ENCODE results near the gene FGF2. TPM values are rescaled to one million over a fixed set of nuclear protein-coding genes. Genes with fewer than 3 reads are reported as not detected.
"Not testable (repeated sequence)": the region's sequence is repeated elsewhere in the genome, so short reads cannot be mapped to it uniquely, and the experiment has no call there.

Gene FGF2
- total RNA-seq, 2 experiments from 2014 or later, result 0.79 to 1.2 TPM

DNA sequence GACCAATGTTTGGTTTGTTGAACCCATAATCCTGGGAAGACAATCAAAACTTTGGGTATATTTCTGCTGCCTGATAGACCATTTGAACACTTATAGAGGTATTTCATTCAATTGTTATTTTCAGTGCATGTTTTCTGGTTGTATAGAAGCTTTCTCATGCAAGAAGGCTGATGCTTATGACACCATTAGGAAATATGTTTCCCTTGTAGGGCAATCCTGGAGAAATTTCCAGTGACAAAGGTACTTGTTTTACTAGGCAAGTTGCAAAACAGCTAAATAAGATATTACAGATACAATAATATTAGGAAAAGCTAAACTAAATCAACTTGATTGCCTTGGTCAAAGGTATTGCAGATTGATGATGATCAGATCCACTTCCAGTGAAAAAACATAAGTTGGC, 32.8 kb upstream of the FGF2 start:
- CTCF ChIA-PET, result interaction anchor here (0.7 to 1.0 kb wide), 2 partner anchors 36 to 588 kb away, joined by 3 read pairs; no protein-coding TSS in a partner anchor
- DNase-seq, result no peak
- no peaks in the 10 kb centered on the region for H3K27me3 Mint-ChIP-seq (ENCODE audit: low read depth)
- no peaks in the 10 kb centered on the region for H3K9me3 Mint-ChIP-seq
- H3K36me3 Mint-ChIP-seq (ENCODE audit: low read depth), result no peaks in the 10 kb centered on the region
- intact Hi-C loops (cut with micrococcal nuclease), result no loop called here
- H3K4me1 Mint-ChIP-seq (ENCODE audit: low read depth), result peaks cover 4% of the 10 kb centered on the region
- H3K4me3 Mint-ChIP-seq, result no peak overlapping the region
- H3K27ac Mint-ChIP-seq, result no peak overlapping the region

DNA sequence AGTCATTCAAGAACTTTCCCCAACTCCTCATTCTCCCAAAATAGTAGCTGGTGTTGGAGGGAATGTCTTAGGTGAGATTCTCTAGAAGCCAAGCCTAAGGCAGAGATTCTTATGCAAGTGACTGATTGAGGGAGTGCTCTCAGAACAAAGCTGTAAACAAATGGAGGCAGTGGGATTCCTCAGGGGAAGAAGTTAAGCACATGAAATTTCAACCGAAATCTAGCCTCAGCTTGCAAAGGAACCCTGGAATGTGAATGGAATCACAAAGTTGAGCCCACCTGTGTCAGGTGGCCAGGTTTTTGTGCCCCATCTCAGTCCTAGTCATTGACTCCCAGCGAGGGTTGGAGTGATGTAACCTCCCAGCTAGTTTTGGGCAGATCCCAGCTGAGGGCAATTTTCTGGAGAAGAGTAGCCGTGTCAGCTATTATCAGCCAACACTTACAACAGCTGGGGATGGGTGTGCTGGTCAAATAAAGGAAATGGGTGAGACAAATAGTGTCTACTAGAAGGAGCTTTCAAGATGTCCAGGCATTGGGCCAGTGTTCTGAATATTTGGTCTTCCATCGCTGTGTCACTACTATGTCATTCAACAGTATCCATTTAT, 29.7 kb upstream of the FGF2 start:
- CTCF ChIA-PET, result interaction anchor here (0.6 to 0.9 kb wide), 2 partner anchors 166 to 410 kb away, joined by 3 read pairs; no protein-coding TSS in a partner anchor
- no peaks in the 10 kb centered on the region for H3K36me3 Mint-ChIP-seq (ENCODE audit: low read depth)
- no peaks in the 10 kb centered on the region for H3K9me3 Mint-ChIP-seq
- intact Hi-C loops (cut with micrococcal nuclease), result no loop called here
- peaks cover 4% of the 10 kb centered on the region for H3K4me1 Mint-ChIP-seq (ENCODE audit: low read depth)
- H3K4me3 Mint-ChIP-seq, result no peak overlapping the region
- no peaks in the 10 kb centered on the region for H3K27me3 Mint-ChIP-seq (ENCODE audit: low read depth)
- no peak for DNase-seq
- no peak overlapping the region for H3K27ac Mint-ChIP-seq

DNA sequence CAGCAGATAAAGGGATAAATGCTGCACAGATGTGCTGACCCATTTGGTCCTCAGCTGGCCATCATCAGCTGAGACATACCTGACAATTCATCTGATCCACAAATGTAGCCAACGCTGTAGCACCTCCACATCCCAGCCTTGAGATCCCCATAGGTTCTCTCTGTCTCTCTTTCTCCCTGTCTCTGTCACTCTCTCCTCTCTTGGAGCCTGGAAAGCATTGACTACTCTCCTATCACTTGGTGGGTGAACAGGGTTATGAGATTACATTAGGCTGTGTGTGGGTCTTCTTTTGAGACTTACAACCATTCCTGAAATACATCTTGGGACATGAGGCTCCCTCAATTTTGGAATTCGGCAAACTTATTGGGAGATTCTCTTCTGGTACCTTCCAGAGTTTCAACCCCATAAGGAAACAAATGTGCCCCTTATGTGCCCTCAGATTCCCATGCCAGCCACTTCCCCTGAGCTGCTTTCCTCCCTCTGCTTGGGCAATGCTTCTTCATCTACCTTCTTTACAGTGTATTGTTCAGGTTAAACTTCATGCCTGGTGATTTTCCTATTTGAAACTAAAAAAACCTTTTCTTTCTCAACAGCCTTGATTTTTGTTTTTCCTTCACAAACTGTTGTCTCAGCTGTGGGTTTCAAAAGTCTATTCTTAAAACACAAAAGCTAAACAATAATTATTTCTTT, 29.1 kb upstream of the FGF2 start:
- intact Hi-C loops (cut with micrococcal nuclease), result loop anchor here (1.0 kb wide), 1 partner anchor 11 kb away; no protein-coding TSS in a partner anchor
- H3K4me3 Mint-ChIP-seq, result no peak overlapping the region
- H3K27me3 Mint-ChIP-seq (ENCODE audit: low read depth), result no peaks in the 10 kb centered on the region
- no peak for DNase-seq
- no peak overlapping the region for H3K27ac Mint-ChIP-seq
- H3K36me3 Mint-ChIP-seq (ENCODE audit: low read depth), result no peaks in the 10 kb centered on the region
- H3K4me1 Mint-ChIP-seq (ENCODE audit: low read depth), result peaks cover 4% of the 10 kb centered on the region
- no peaks in the 10 kb centered on the region for H3K9me3 Mint-ChIP-seq
- CTCF ChIA-PET, result interaction anchor here (0.6 kb wide), 1 partner anchor 483 kb away, joined by 3 read pairs; no protein-coding TSS in a partner anchor

DNA sequence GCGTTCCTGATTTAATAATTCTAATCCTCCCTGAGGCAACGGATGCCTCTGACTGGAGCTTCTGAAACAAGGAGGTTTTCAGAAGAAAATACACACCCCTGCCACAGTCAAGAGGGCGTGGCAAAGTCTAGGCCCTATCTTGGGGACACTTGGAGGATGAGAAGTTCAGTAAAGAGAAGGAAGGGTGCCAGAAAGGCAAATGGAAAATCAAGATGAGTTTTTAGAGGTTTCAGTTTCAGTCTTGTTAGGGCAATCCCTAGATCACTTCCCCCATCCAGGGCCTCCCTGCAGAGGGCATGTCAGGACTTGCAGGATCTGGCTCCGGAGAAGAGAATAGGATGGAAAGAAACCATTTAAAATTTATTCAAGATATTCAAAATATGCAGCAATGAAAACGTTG, 28.5 kb upstream of the FGF2 start:
- Mint-ChIP-seq H3K27ac (peak overlapping the region; percentile 41), H3K4me1 (ENCODE audit: low read depth) (peaks cover 4% of the 10 kb centered on the region), H3K27me3 (ENCODE audit: low read depth) (no peaks in the 10 kb centered on the region), H3K4me3 (no peak overlapping the region), H3K36me3 (ENCODE audit: low read depth) (no peaks in the 10 kb centered on the region), H3K9me3 (no peaks in the 10 kb centered on the region)
- CTCF ChIA-PET, result interaction anchor here (0.6 kb wide), 2 partner anchors 11 to 483 kb away, joined by 3 read pairs; no protein-coding TSS in a partner anchor
- intact Hi-C loops (cut with micrococcal nuclease), result loop anchor here (1.0 kb wide), 1 partner anchor 12 kb away; no protein-coding TSS in a partner anchor
- DNase-seq, result peak; percentile 28

DNA sequence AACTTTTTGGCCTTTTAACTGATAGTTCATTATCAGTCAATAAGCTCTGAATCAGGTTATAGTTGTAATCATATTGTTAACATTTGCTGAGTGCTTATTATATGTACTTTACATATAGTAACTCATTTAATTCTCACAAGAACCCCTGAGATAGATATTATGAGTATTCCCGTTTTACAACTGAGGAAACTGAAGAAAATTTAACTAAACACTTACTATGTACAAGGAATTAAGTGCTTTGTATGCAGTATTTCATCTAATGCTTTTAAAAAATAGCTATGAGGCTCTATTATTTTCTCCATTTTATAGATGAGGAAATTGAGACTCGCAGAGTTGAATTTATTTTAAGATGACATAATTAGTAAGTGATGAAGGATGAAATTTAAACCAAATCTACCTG, 27.7 kb upstream of the FGF2 start:
- H3K9me3 Mint-ChIP-seq, result no peaks in the 10 kb centered on the region
- no peaks in the 10 kb centered on the region for H3K27me3 Mint-ChIP-seq (ENCODE audit: low read depth)
- CTCF ChIA-PET, result interaction anchor here (0.6 to 1.1 kb wide), 2 partner anchors 11 to 12 kb away, joined by 3 read pairs; no protein-coding TSS in a partner anchor
- no peaks in the 10 kb centered on the region for H3K36me3 Mint-ChIP-seq (ENCODE audit: low read depth)
- no peak overlapping the region for H3K4me3 Mint-ChIP-seq
- DNase-seq, result no peak
- peaks cover 4% of the 10 kb centered on the region for H3K4me1 Mint-ChIP-seq (ENCODE audit: low read depth)
- intact Hi-C loops (cut with micrococcal nuclease), result loop anchor here (1.0 kb wide), 1 partner anchor 13 kb away; no protein-coding TSS in a partner anchor
- no peak overlapping the region for H3K27ac Mint-ChIP-seq

- CTCF ChIA-PET, result interaction anchor here (1.9 kb wide), 1 partner anchor 46 kb away, joined by 5 read pairs; no protein-coding TSS in a partner anchor
Measured at GRCh38 chr4:122803788-122804208, 22.8 kb upstream of the FGF2 start.

DNA sequence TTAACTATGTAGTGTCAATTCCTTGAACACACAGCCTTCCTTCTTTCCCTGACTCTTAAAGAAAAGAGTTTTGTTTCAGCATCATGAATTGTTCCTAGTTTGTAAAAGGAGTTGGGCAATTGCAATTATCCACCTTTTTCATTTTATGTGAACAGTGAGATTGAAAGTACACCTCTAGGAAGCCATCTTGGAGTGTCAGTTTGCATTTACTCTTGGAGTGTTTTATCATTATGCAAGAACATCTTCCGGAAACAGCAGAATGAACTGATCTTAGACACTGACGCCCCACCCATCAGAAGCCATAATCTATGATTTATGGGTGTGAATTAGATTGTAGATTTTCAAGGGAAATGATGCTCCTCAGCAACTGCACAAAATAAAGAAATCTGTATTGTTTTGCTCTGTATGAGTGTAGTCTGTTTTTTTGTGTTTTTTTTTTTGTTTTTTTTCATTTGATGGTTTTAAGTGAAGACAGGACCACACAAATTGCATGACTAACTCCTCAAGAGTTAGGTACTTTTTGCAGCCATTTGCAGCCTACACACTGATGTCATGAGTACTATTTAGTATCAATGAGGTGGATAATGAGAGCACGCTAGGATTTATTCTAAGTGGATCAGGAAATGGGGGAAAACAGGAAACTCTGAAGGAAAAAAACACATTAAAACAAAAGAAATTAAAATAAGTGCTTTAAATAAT, 19.5 kb upstream of the FGF2 start:
- no peak overlapping the region for H3K4me3 Mint-ChIP-seq

More at GRCh38 chr4:122803788-122804208, 22.8 kb upstream of the FGF2 start:
- intact Hi-C loops (cut with micrococcal nuclease), result no loop called here
- H3K9me3 Mint-ChIP-seq, result no peaks in the 10 kb centered on the region
- no peak overlapping the region for H3K4me3 Mint-ChIP-seq
- H3K36me3 Mint-ChIP-seq (ENCODE audit: low read depth), result no peaks in the 10 kb centered on the region
- H3K27ac Mint-ChIP-seq, result no peak overlapping the region
- DNase-seq, result no peak
- no peaks in the 10 kb centered on the region for H3K4me1 Mint-ChIP-seq (ENCODE audit: low read depth)
- peaks cover 4% of the 10 kb centered on the region for H3K27me3 Mint-ChIP-seq (ENCODE audit: low read depth)

DNA sequence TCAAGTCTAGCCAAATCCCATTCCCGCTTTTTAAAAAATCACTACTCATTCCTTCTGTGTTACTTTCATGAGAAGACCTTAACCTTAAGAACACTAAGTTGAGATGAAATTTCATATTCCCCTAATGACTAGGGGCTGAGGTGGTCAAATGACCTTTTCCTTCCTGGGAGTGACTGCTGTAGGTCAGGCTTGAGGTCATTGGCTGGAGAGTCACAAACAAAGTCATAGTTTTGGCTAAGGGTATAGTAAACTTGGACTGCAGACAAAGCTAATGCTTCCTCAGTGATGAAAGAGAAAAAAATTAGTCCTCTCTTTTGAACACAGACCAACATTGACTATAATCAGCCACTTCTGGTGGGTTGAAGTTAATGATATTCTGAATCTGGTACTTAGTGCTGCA, 16.0 kb upstream of the FGF2 start:
- Mint-ChIP-seq H3K9me3 (no peaks in the 10 kb centered on the region), H3K36me3 (ENCODE audit: low read depth) (no peaks in the 10 kb centered on the region), H3K4me3 (no peak overlapping the region), H3K4me1 (ENCODE audit: low read depth) (peaks cover 8% of the 10 kb centered on the region), H3K27me3 (ENCODE audit: low read depth) (peaks cover 9% of the 10 kb centered on the region), H3K27ac (no peak overlapping the region)
- intact Hi-C loops (cut with micrococcal nuclease), result no loop called here
- DNase-seq, result no peak
- CTCF ChIA-PET, result interaction anchor here (0.6 to 0.9 kb wide), 2 partner anchors 11 to 820 kb away, joined by 3 read pairs; no protein-coding TSS in a partner anchor

More for the DNA sequence above, 19.5 kb upstream of the FGF2 start:
- Mint-ChIP-seq H3K27me3 (ENCODE audit: low read depth) (peaks cover 9% of the 10 kb centered on the region), H3K4me1 (ENCODE audit: low read depth) (no peaks in the 10 kb centered on the region), H3K9me3 (no peaks in the 10 kb centered on the region), H3K27ac (no peak overlapping the region), H3K36me3 (ENCODE audit: low read depth) (no peaks in the 10 kb centered on the region)
- intact Hi-C loops (cut with micrococcal nuclease), result no loop called here
- CTCF ChIA-PET, result interaction anchor here (0.7 kb wide), 1 partner anchor 205 kb away, joined by 4 read pairs; no protein-coding TSS in a partner anchor
- no peak for DNase-seq

DNA sequence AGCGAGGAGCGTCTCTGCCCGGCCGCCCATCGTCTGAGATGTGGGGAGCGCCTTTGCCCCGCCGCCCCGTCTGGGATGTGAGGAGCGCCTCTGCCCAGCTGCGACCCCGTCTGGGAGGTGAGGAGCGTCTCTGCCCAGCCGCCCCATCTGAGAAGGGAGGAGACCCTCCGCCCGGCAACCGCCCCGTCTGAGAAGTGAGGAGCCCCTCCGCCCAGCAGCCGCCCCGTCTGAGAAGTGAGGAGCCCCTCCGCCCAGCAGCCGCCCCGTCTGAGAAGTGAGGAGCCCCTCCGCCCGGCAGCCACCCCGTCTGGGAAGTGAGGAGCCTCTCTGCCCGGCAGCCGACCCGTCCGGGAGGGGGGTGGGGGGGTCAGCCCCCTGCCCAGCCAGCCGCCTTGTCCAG, 14.8 kb upstream of the FGF2 start:
- CTCF ChIA-PET; H3K27me3 Mint-ChIP-seq (ENCODE audit: low read depth); H3K4me3 Mint-ChIP-seq; H3K9me3 Mint-ChIP-seq; H3K27ac Mint-ChIP-seq; H3K4me1 Mint-ChIP-seq (ENCODE audit: low read depth); H3K36me3 Mint-ChIP-seq (ENCODE audit: low read depth); DNase-seq; intact Hi-C loops (cut with micrococcal nuclease): not testable (repeated sequence)

GRCh38 chr4:122812823-122813222, 13.8 kb upstream of the FGF2 start:
- DNase-seq; H3K9me3 Mint-ChIP-seq; H3K27ac Mint-ChIP-seq; H3K36me3 Mint-ChIP-seq (ENCODE audit: low read depth); H3K4me3 Mint-ChIP-seq; H3K4me1 Mint-ChIP-seq (ENCODE audit: low read depth); H3K27me3 Mint-ChIP-seq (ENCODE audit: low read depth); CTCF ChIA-PET; intact Hi-C loops (cut with micrococcal nuclease): not testable (repeated sequence)

DNA sequence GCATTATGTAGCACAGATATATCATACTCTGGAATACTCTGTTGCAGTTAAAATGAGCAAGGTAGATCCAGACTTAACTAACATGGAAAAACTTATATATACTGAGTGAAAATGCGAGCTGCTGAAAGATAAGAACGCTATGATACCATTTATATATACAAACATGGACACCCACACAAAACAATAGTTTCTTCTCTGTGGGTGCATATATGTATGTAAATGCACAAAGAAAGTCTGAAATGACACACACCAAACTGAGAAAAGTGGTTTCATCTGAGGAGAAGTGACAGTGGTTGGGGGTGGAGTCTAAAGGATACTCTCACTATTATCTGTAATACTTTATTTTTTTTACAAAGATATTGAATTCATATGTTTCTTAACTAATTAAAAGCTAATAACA, 12.2 kb upstream of the FGF2 start:
- Mint-ChIP-seq H3K9me3 (no peaks in the 10 kb centered on the region), H3K36me3 (ENCODE audit: low read depth) (no peaks in the 10 kb centered on the region), H3K4me3 (no peak overlapping the region), H3K27me3 (ENCODE audit: low read depth) (peaks cover 12% of the 10 kb centered on the region), H3K27ac (no peak overlapping the region), H3K4me1 (ENCODE audit: low read depth) (peaks cover 8% of the 10 kb centered on the region)
- CTCF ChIA-PET, result no interaction called here
- peak; percentile 24 for DNase-seq
- intact Hi-C loops (cut with micrococcal nuclease), result loop anchor here (1.0 kb wide), 2 partner anchors 28 to 50 kb away; no protein-coding TSS in a partner anchor

DNA sequence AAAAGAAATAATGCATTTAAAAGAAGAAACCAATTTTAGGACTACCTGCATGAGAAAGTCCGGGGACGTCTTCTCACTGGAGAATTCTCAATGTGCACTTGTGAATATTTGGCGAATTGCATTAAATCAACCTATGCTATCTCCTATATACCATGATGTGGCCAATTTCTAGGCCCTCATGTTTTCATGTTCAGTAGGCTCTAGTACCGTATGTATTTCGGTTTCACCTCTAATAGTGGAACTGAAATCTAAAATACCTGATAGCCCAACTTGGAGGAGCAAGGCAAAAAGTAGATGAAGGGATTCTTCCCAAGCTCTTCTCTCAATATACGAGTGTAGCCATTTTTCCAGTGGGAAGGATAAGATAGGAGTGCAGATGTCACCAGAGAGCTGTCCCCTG, 11.4 kb upstream of the FGF2 start:
- peaks cover 8% of the 10 kb centered on the region for H3K4me1 Mint-ChIP-seq (ENCODE audit: low read depth)
- intact Hi-C loops (cut with micrococcal nuclease), result no loop called here
- no peak overlapping the region for H3K27ac Mint-ChIP-seq
- H3K27me3 Mint-ChIP-seq (ENCODE audit: low read depth), result peaks cover 16% of the 10 kb centered on the region
- H3K36me3 Mint-ChIP-seq (ENCODE audit: low read depth), result no peaks in the 10 kb centered on the region
- no peaks in the 10 kb centered on the region for H3K9me3 Mint-ChIP-seq
- DNase-seq, result no peak
- no peak overlapping the region for H3K4me3 Mint-ChIP-seq
- CTCF ChIA-PET, result no interaction called here
